HepG2 (cell line): ENCODE data around the gene NDUFS5. TPM values are rescaled to one million over a fixed set of nuclear protein-coding genes. Genes with fewer than 3 reads are reported as not detected.
A peak's percentile ranks its signal among the peaks of the same experiment; 100 is the strongest.

ENCODE experiments used
- ATAC-seq: fragments of 200-7000 bp; cut with Tn5 transposase; 3 replicates; pipeline ENCODE4 v1.9.1; 2020; ENCODE audit warnings: mild to moderate bottlenecking, moderate library complexity
- BruUV-seq: library from RNA; stranded (reverse); fragments of 400-500 nt; replicated peaks from 2 replicates; lab custom pipeline; 2021; lab: Mats Ljungman, UMichigan
- CTCF ChIA-PET: fragments of 300-600 bp; formaldehyde crosslinking; extraction: SDS; loops from one replicate; lab custom pipeline; 2021; ENCODE audit warnings: low total read pairs, inconsistent platforms, low intra/inter-chr PET ratio; lab: Yijun Ruan, JAX
- POLR2A ChIA-PET: fragments of 350-600 bp; sonication (Branson Sonifier 250); formaldehyde crosslinking; loops from one replicate; lab custom pipeline; 2020; ENCODE audit warnings: antibody characterized with exemption, inconsistent platforms; lab: Yijun Ruan, JAX
- DNase-seq: peaks from one replicate; pipeline ENCODE4 v3.0.0-alpha.2; 2015; ENCODE audit warnings: low spot score
- FAIRE-seq: peaks from 3 replicates; lab custom pipeline; 2011; peaks lifted over from hg19 to GRCh38; lab: Jason Lieb, UNC
- H2AFZ ChIP-seq: one replicate; pipeline ENCODE4 v1.6.1; 2011; ENCODE audit warnings: low read length, inconsistent platforms
- H3K27ac ChIP-seq: fragments of 300-600 bp; 3 replicates; pipeline ENCODE4 v1.8.0; 2011; ENCODE audit warnings: mixed run types, mild to moderate bottlenecking, mixed read lengths, low read length, inconsistent platforms; ENCODE audit not compliant: insufficient read depth; ENCODE audit errors: extremely low read length
- H3K27me3 ChIP-seq, 2 experiments: fragments of 200-600 bp in 1 of 2; 2 replicates in 1 of 2; 3 replicates in 1 of 2; pipeline versions ENCODE4 v1.6.0 to v1.8.0; 2011; ENCODE audit warnings: low read length in 2 of 2, mild to moderate bottlenecking in 2 of 2, moderate library complexity in 2 of 2, inconsistent platforms in 1 of 2; ENCODE audit not compliant: insufficient read depth in 2 of 2, control insufficient read depth in 1 of 2
- H3K36me3 ChIP-seq, 2 experiments: fragments of 200-600 bp in 1 of 2; replicated peaks in 1 of 2; 2 replicates in 1 of 2; 3 replicates in 1 of 2; pipeline versions ENCODE4 v1.5.1 to v1.8.0; 2011; ENCODE audit warnings: low read length in 2 of 2, inconsistent platforms in 1 of 2; ENCODE audit not compliant: insufficient read depth in 2 of 2, control insufficient read depth in 1 of 2
- H3K4me1 ChIP-seq: 2 replicates; pipeline ENCODE4 v1.5.1; 2012; ENCODE audit warnings: low read length, inconsistent platforms; ENCODE audit not compliant: insufficient read depth
- H3K4me2 ChIP-seq: 2 replicates; pipeline ENCODE4 v1.6.0; 2011; ENCODE audit warnings: low read depth, low read length, inconsistent platforms
- H3K4me3 ChIP-seq, 3 experiments: fragments of 200-600 bp in 1 of 3; sonication (generic), shearing (Covaris generic) in 1 of 3; replicated peaks in 1 of 3; 2 replicates each; pipeline ENCODE4 v1.5.1; 2011 to 2016; ENCODE audit warnings: low read length in 3 of 3, inconsistent platforms in 2 of 3, low read depth in 2 of 3, mild to moderate bottlenecking in 2 of 3, control low read depth in 1 of 3, mixed read lengths in 1 of 3; ENCODE audit not compliant: insufficient read depth in 1 of 3
- H3K79me2 ChIP-seq: one replicate; pipeline ENCODE4 v1.6.1; 2011; ENCODE audit warnings: low read length, inconsistent platforms; ENCODE audit not compliant: insufficient read depth
- H3K9ac ChIP-seq: 2 replicates; pipeline ENCODE4 v1.6.0; 2011; ENCODE audit warnings: mild to moderate bottlenecking, low read depth, low read length, inconsistent platforms; ENCODE audit not compliant: insufficient read depth
- H3K9me3 ChIP-seq: 2 replicates; pipeline ENCODE4 v1.5.1; 2012; ENCODE audit warnings: mild to moderate bottlenecking, low read length
- H4K20me1 ChIP-seq: 2 replicates; pipeline ENCODE4 v1.6.0; 2011; ENCODE audit warnings: inconsistent platforms, mild to moderate bottlenecking, low read length, moderate library complexity; ENCODE audit not compliant: insufficient read depth
- AGO2 ChIP-seq: fragments of 200-400 bp; formaldehyde crosslinking; optimal IDR thresholded peaks from 2 replicates; pipeline ENCODE3; 2017; ENCODE audit warnings: mild to moderate bottlenecking, low read depth, low read length, moderate library complexity
- ASH2L ChIP-seq: fragments of 300-600, 200-600 bp; sonication (generic); IDR thresholded peaks from 2 replicates; pipeline ENCODE4 v1.7.0; 2017; ENCODE audit warnings: low read depth, mild to moderate bottlenecking, moderate library complexity, mixed read lengths, low read length; ENCODE audit not compliant: insufficient read length
- KDM5A ChIP-seq: fragments of 200-600 bp; sonication (generic); IDR thresholded peaks from 2 replicates; pipeline ENCODE4 v1.7.0; 2018; ENCODE audit warnings: antibody characterized with exemption, mild to moderate bottlenecking, low read length, borderline replicate concordance
- SNAI1 ChIP-seq: sonication (generic); formaldehyde crosslinking; IDR thresholded peaks from 2 replicates; pipeline ENCODE4 v1.5.0; 2020; ENCODE audit warnings: mild to moderate bottlenecking, missing genetic modification reagents, borderline replicate concordance
- SRF ChIP-seq: IDR thresholded peaks from 2 replicates; pipeline ENCODE4 v1.6.1; 2011; ENCODE audit warnings: mild to moderate bottlenecking, low read depth, low read length, moderate library complexity
- WGBS: methylation state at CpG from one replicate; pipeline ENCODE4 v1.1.6; 2017; ENCODE audit warnings: low lambda C conversion rate; 5-methylcytosine and 5-hydroxymethylcytosine counted together
- in situ Hi-C: cut with HindIII; loops from 2 replicates; pipeline ENCODE4 v1.10.0; 2017; ENCODE audit warnings: low pct_unique_long_range_greater_than_20kb; ENCODE audit not compliant: extremely low pct_ligation_motif_present
- intact Hi-C: fragments of 100-400 bp; cut with micrococcal nuclease; formaldehyde crosslinking; loops from one replicate; pipeline ENCODE4 v1.10.0; 2022; ENCODE audit not compliant: unreplicated experiment
- polyA plus RNA-seq, 8 experiments: library from polyadenylated mRNA; depleted of rRNA in 3 of 8; stranded (reverse) in 7 of 8; unstranded in 1 of 8; fragments of >200 nt; fragmentation: Illumina TruSeq in 4 of 8; extraction: Trizol in 4 of 8; gene quantifications; 2 replicates each; pipeline versions ENCODE4 v1.2.1 to v1.2.3, GENCODE V29; 2011 to 2016; ENCODE audit warnings: low read depth in 4 of 8, missing spikeins in 1 of 8, mixed read lengths in 1 of 8; ENCODE audit not compliant: insufficient read depth in 1 of 8
- total RNA-seq, 5 experiments: library from RNA; depleted of rRNA; stranded (reverse); fragments of >200 nt; fragmentation: Illumina TruSeq; extraction: Trizol; gene quantifications; 2 replicates each; pipeline ENCODE4 v1.2.3, GENCODE V29; 2016; ENCODE audit warnings: low read depth in 1 of 5
- TF ChIP-seq, protein P1 (sequence below): sonication (generic); formaldehyde crosslinking; conservative IDR thresholded peaks from 2 replicates; pipeline ENCODE4 v1.4.0; 2020; ENCODE audit warnings: missing genetic modification reagents
- TF ChIP-seq, protein P2 (sequence below): sonication (generic); formaldehyde crosslinking; IDR thresholded peaks from 2 replicates; pipeline ENCODE4 v1.4.0; 2020; ENCODE audit warnings: missing genetic modification reagents, borderline replicate concordance
- TF ChIP-seq, protein P3 (sequence below): sonication (generic); formaldehyde crosslinking; IDR thresholded peaks from 2 replicates; pipeline ENCODE4 v1.4.0; 2020; ENCODE audit warnings: missing genetic modification reagents

NDUFS5 gene
- total and polyA plus RNA-seq, 2 of the 13 experiments (the other 11 are each of a cell fraction or from before 2014, with no cell fraction given): 263 to 466 TPM

DNA sequence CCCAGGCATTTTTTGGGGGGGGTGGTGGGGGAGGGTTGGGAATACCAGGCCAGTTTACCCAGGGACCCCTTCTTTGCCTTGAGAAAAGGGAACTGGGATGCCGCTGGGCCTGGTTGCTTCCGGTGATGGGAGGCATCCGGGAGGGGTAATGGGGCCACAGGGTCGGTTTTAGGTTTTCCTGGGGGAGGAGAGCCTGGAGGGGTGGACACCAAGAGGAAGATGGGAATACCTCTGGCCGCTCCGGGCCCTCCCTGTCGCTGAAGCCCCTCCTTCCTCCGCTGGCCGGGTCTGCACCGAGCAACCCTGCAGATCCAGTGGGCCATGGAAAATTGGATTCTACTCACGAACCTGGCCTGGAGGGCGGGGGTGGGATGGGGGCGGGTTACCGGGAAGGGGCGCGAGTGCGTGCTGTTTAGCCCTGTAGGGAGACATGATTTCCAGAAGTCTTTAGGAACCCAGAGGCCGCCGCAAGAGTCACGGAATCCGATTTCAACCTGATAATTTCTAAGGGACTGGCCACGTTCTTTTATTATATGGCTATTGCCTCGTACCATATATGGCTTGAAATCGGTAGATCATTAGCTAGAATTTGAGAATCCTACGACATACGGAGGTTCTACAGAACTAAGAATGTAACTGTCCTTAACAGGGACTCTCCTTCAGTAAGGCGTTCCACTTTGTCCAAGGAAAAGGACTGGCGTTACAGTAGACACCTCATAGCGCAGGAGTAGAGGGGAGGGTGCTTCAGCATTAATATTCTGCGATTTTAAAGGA is 34.3 kb upstream of the NDUFS5 start:
- no TSS peak for BruUV-seq
- Histone ChIP-seq H3K4me1 (peaks cover 75% of the 10 kb centered on the region), H3K36me3 (peaks cover 0 to 19% of the 10 kb centered on the region in 2 experiments; a peak in 3 of 5 replicates), H3K4me3 (peak overlapping the region; percentile 81 to 96 (median 92)), H3K4me2 (peak overlapping the region; percentile 78), H3K9ac (peak overlapping the region; percentile 95), H4K20me1 (peaks cover 38% of the 10 kb centered on the region), H3K27ac (peak overlapping the region; percentile 85), H3K9me3 (no peaks in the 10 kb centered on the region), H2AFZ (no peak overlapping the region), H3K79me2 (peaks cover 57% of the 10 kb centered on the region), H3K27me3 (no peaks in the 10 kb centered on the region; a peak in 1 of 5 replicates)
- FAIRE-seq (no peak), DNase-seq (no peak), ATAC-seq (peak; percentile 57)
- 1% methylated on average over 26 of the region's 30 CpGs for WGBS
- CTCF ChIA-PET: no interaction called here
- POLR2A ChIA-PET: interaction anchor here (1.8 kb wide), 1 partner anchor 35 kb away, joined by 9 read pairs; the partner anchor contains the start of gene NDUFS5
- in situ Hi-C loops: no loop called here
- intact Hi-C loops: loop anchor here (5.0 kb wide), 2 partner anchors 35 to 120 kb away; partner anchors contain the start of genes MYCBP and NDUFS5
- TF ChIP-seq, protein P1, sequence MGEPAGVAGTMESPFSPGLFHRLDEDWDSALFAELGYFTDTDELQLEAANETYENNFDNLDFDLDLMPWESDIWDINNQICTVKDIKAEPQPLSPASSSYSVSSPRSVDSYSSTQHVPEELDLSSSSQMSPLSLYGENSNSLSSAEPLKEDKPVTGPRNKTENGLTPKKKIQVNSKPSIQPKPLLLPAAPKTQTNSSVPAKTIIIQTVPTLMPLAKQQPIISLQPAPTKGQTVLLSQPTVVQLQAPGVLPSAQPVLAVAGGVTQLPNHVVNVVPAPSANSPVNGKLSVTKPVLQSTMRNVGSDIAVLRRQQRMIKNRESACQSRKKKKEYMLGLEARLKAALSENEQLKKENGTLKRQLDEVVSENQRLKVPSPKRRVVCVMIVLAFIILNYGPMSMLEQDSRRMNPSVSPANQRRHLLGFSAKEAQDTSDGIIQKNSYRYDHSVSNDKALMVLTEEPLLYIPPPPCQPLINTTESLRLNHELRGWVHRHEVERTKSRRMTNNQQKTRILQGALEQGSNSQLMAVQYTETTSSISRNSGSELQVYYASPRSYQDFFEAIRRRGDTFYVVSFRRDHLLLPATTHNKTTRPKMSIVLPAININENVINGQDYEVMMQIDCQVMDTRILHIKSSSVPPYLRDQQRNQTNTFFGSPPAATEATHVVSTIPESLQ (CRISPR knock-in tag): no peak
- TF ChIP-seq SNAI1 (CRISPR knock-in tag) (0 out of 2 replicates have a peak, but pooled peaks have one; percentile 33), AGO2 (peak; percentile 13), SRF (peak; percentile 66; the same call in 1 of the 2 replicates), KDM5A (peak; percentile 6; the same call in 1 of the 2 replicates), ASH2L (peak; percentile 4)
- TF ChIP-seq, protein P2, sequence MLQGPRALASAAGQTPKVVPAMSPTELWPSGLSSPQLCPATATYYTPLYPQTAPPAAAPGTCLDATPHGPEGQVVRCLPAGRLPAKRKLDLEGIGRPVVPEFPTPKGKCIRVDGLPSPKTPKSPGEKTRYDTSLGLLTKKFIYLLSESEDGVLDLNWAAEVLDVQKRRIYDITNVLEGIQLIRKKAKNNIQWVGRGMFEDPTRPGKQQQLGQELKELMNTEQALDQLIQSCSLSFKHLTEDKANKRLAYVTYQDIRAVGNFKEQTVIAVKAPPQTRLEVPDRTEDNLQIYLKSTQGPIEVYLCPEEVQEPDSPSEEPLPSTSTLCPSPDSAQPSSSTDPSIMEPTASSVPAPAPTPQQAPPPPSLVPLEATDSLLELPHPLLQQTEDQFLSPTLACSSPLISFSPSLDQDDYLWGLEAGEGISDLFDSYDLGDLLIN (CRISPR knock-in tag): no peak
- TF ChIP-seq, protein P3, sequence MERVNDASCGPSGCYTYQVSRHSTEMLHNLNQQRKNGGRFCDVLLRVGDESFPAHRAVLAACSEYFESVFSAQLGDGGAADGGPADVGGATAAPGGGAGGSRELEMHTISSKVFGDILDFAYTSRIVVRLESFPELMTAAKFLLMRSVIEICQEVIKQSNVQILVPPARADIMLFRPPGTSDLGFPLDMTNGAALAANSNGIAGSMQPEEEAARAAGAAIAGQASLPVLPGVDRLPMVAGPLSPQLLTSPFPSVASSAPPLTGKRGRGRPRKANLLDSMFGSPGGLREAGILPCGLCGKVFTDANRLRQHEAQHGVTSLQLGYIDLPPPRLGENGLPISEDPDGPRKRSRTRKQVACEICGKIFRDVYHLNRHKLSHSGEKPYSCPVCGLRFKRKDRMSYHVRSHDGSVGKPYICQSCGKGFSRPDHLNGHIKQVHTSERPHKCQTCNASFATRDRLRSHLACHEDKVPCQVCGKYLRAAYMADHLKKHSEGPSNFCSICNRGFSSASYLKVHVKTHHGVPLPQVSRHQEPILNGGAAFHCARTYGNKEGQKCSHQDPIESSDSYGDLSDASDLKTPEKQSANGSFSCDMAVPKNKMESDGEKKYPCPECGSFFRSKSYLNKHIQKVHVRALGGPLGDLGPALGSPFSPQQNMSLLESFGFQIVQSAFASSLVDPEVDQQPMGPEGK (CRISPR knock-in tag): peak; percentile 42
